Liver (tissue), 9 donors: Measurements from ENCODE around the gene RAP1GAP2. TPM values are rescaled to one million over a fixed set of nuclear protein-coding genes. Genes with fewer than 3 reads are reported as not detected.

Experiments
- DNase-seq: peaks from one replicate; pipeline ENCODE4 v3.0.0-alpha.2; 2017; ENCODE audit warnings: low spot score
- H3K27ac ChIP-seq, 2 donors: one replicate each; pipeline ENCODE4 v1.7.0; 2013; ENCODE audit warnings: inconsistent platforms in 2 of 2, low read length in 2 of 2, control low read depth in 1 of 2, low read depth in 1 of 2, mild to moderate bottlenecking in 1 of 2
- H3K27me3 ChIP-seq, 4 donors: one replicate each; pipeline versions ENCODE4 v1.6.1 to v1.7.0; 2013; ENCODE audit warnings: low read length in 3 of 4, inconsistent platforms in 1 of 4, mild to moderate bottlenecking in 1 of 4, moderate library complexity in 1 of 4; ENCODE audit not compliant: control insufficient read depth in 4 of 4, insufficient read depth in 4 of 4
- H3K36me3 ChIP-seq, 4 donors: one replicate each; pipeline versions ENCODE4 v1.6.1 to v1.7.0; 2013; ENCODE audit warnings: low read length in 3 of 4, mild to moderate bottlenecking in 3 of 4, low read depth in 1 of 4, moderate library complexity in 1 of 4; ENCODE audit not compliant: control insufficient read depth in 4 of 4, insufficient read depth in 3 of 4
- H3K4me1 ChIP-seq, 4 donors: one replicate each; pipeline versions ENCODE4 v1.6.1 to v1.7.0; 2013; ENCODE audit warnings: low read length in 3 of 4, mild to moderate bottlenecking in 3 of 4, moderate library complexity in 1 of 4; ENCODE audit not compliant: control insufficient read depth in 4 of 4, insufficient read depth in 4 of 4
- H3K4me3 ChIP-seq, 3 donors: one replicate each; pipeline versions ENCODE4 v1.6.1 to v1.7.0; 2013; ENCODE audit warnings: low read length in 3 of 3, control low read depth in 1 of 3, low read depth in 1 of 3, mild to moderate bottlenecking in 1 of 3
- H3K9ac ChIP-seq, 2 donors: one replicate each; pipeline ENCODE4 v1.7.0; 2013; ENCODE audit warnings: low read length in 2 of 2, mild to moderate bottlenecking in 2 of 2, moderate library complexity in 2 of 2, control low read depth in 1 of 2, low read depth in 1 of 2
- H3K9me3 ChIP-seq, 4 donors: one replicate each; pipeline versions ENCODE4 v1.6.1 to v1.7.0; 2013; ENCODE audit warnings: low read length in 3 of 4; ENCODE audit not compliant: control insufficient read depth in 4 of 4
- EGR1 ChIP-seq, 2 donors: IDR thresholded peaks; 2 replicates each; pipeline ENCODE4 v1.6.1; 2016 to 2018; ENCODE audit warnings: antibody characterized with exemption in 2 of 2, low read depth in 2 of 2
- FOXA1 ChIP-seq: IDR thresholded peaks from 2 replicates; pipeline ENCODE4 v1.6.1; 2016; ENCODE audit warnings: antibody characterized with exemption
- FOXA2 ChIP-seq: IDR thresholded peaks from 2 replicates; pipeline ENCODE4 v1.6.1; 2016; ENCODE audit warnings: antibody characterized with exemption
- GABPA ChIP-seq, 2 donors: IDR thresholded peaks in 1 of 2; conservative IDR thresholded peaks in 1 of 2; 2 replicates each; pipeline ENCODE4 v1.6.1; 2016; ENCODE audit warnings: antibody characterized with exemption in 2 of 2, mild to moderate bottlenecking in 1 of 2, moderate library complexity in 1 of 2
- HNF4A ChIP-seq, 2 donors: conservative IDR thresholded peaks; 2 replicates each; pipeline ENCODE4 v1.6.1; 2016; ENCODE audit warnings: antibody characterized with exemption in 2 of 2, mild to moderate bottlenecking in 2 of 2
- HNF4G ChIP-seq: IDR thresholded peaks from 2 replicates; pipeline ENCODE4 v1.6.1; 2016; ENCODE audit warnings: antibody characterized with exemption
- JUND ChIP-seq, 2 donors: IDR thresholded peaks; 2 replicates each; pipeline ENCODE4 v1.6.1; 2016; ENCODE audit warnings: antibody characterized with exemption in 2 of 2
- NR2F2 ChIP-seq: IDR thresholded peaks from 2 replicates; pipeline ENCODE4 v1.6.1; 2016; ENCODE audit warnings: antibody characterized with exemption
- RAD21 ChIP-seq, 2 donors: IDR thresholded peaks; 2 replicates each; pipeline ENCODE4 v1.6.1; 2016; ENCODE audit warnings: antibody characterized with exemption in 2 of 2, mild to moderate bottlenecking in 2 of 2
- RXRA ChIP-seq, 2 donors: IDR thresholded peaks; 2 replicates each; pipeline ENCODE4 v1.6.1; 2017 to 2018; ENCODE audit warnings: antibody characterized with exemption in 2 of 2, mild to moderate bottlenecking in 1 of 2
- SP1 ChIP-seq: IDR thresholded peaks from 2 replicates; pipeline ENCODE4 v1.6.1; 2018; ENCODE audit warnings: antibody characterized with exemption, mild to moderate bottlenecking
- TAF1 ChIP-seq: conservative IDR thresholded peaks from 2 replicates; pipeline ENCODE4 v1.6.1; 2016; ENCODE audit warnings: antibody characterized with exemption, mild to moderate bottlenecking
- YY1 ChIP-seq: IDR thresholded peaks from 2 replicates; pipeline ENCODE4 v1.6.1; 2016; ENCODE audit warnings: antibody characterized with exemption, mild to moderate bottlenecking
- WGBS: extraction: QIAGEN DNeasy Blood & Tissue Kit; methylation state at CpG from one replicate; pipeline ENCODE4 v1.1.7; 2013; 5-methylcytosine and 5-hydroxymethylcytosine counted together
- polyA plus RNA-seq, 2 donors: library from polyadenylated mRNA; stranded (reverse) in 1 of 2; unstranded in 1 of 2; fragments of 200-250 nt in 1 of 2; fragments of >200 nt in 1 of 2; fragmentation: Nextera tagmentation in 1 of 2; extraction: Ambion mirVana in 1 of 2; gene quantifications; one replicate each; pipeline versions ENCODE4 v1.2.1 to v1.2.3, GENCODE V29; 2013 to 2015
- total RNA-seq, 2 donors: library from RNA; depleted of rRNA; stranded (reverse); fragments of >200 nt; gene quantifications; one replicate each; pipeline ENCODE4 v1.2.3, GENCODE V29; 2014
- TF ChIP-seq, protein P1 (sequence below): IDR thresholded peaks from 2 replicates; pipeline ENCODE4 v1.6.1; 2016; ENCODE audit warnings: antibody characterized with exemption, mild to moderate bottlenecking
- TF ChIP-seq, protein P2 (sequence below): fragments of 150-350 bp; IDR thresholded peaks from 2 replicates; pipeline ENCODE4 v1.5.1; 2017; ENCODE audit warnings: improper control_type of control experiment, low read depth, low read length; ENCODE audit not compliant: missing input control
- TF ChIP-seq, protein P3 (sequence below): IDR thresholded peaks from 2 replicates; pipeline ENCODE4 v1.6.1; 2016; ENCODE audit warnings: antibody characterized with exemption
- TF ChIP-seq, protein P4 (sequence below): IDR thresholded peaks from 2 replicates; pipeline ENCODE4 v1.6.1; 2016; ENCODE audit warnings: antibody characterized with exemption
- TF ChIP-seq, protein P5 (sequence below): IDR thresholded peaks from 2 replicates; pipeline ENCODE4 v1.6.1; 2016; ENCODE audit warnings: antibody characterized with exemption
- donor health status: healthy.
- donor health status: healthy.
- donor health status: healthy.
- donor health status: healthy.
- donor health status: healthy.

Gene RAP1GAP2
- total and polyA plus RNA-seq, 4 donors: 0.56 to 1.7 (median 1.1) TPM

DNA sequence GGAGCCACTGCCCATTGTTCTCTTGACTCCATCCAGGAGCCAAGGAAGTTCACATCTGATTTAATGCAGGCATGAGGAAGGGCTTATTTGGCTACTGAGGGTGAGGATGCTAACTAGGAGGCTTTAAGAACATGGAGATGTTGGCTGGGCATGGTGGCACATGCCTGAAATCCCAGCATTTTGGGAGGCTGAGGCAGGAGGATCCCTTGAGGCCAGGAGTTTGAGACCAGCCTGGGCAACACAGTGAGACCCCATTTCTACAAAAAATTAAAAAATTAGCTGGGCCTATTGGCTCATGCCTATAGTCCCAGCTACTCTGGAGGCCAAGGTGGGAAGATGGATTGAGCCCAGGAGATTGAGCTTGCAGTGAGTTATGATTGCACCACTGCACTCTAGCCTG, 116.5 kb downstream of the RAP1GAP2 start:
- H3K27me3 ChIP-seq: no peaks in the 10 kb centered on the region

DNA sequence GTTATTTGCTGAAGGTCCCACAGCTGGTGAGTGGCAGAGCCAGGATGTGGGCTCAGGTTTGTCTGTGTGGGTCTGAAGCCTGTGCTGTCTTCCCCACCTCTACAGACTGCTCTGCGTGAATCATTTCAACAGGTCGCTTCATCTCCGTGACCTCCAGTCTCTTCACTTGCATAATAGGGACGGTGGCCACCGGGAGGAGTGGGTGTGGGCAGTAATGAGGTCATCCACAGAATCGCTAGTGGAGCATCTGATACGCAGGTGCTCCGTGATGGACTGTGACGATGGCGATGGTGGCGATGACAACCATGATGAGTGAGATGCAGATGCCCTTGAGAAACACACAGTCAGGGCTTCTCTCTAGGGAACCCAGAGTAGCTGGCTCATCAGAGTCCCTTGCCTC, 120.2 kb downstream of the RAP1GAP2 start:
- Histone ChIP-seq H3K9ac (no peak overlapping the region), H3K27me3 (no peaks in the 10 kb centered on the region), H3K4me3 (no peak overlapping the region), H3K4me1 (no peaks in the 10 kb centered on the region), H3K27ac (no peak overlapping the region), H3K9me3 (no peaks in the 10 kb centered on the region), H3K36me3 (no peaks in the 10 kb centered on the region)
- 95% methylated on average over 11 of the region's 11 CpGs for WGBS
- DNase-seq: no peak
- TF ChIP-seq FOXA1 (no peak), TAF1 (no peak), GABPA (IDR thresholded peaks at IDR 0.05 in 1 of 2, conservative IDR thresholded peaks at IDR 0.05 in 1 of 2) (no peak), FOXA2 (no peak)
- TF ChIP-seq, protein P1, sequence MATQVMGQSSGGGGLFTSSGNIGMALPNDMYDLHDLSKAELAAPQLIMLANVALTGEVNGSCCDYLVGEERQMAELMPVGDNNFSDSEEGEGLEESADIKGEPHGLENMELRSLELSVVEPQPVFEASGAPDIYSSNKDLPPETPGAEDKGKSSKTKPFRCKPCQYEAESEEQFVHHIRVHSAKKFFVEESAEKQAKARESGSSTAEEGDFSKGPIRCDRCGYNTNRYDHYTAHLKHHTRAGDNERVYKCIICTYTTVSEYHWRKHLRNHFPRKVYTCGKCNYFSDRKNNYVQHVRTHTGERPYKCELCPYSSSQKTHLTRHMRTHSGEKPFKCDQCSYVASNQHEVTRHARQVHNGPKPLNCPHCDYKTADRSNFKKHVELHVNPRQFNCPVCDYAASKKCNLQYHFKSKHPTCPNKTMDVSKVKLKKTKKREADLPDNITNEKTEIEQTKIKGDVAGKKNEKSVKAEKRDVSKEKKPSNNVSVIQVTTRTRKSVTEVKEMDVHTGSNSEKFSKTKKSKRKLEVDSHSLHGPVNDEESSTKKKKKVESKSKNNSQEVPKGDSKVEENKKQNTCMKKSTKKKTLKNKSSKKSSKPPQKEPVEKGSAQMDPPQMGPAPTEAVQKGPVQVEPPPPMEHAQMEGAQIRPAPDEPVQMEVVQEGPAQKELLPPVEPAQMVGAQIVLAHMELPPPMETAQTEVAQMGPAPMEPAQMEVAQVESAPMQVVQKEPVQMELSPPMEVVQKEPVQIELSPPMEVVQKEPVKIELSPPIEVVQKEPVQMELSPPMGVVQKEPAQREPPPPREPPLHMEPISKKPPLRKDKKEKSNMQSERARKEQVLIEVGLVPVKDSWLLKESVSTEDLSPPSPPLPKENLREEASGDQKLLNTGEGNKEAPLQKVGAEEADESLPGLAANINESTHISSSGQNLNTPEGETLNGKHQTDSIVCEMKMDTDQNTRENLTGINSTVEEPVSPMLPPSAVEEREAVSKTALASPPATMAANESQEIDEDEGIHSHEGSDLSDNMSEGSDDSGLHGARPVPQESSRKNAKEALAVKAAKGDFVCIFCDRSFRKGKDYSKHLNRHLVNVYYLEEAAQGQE: no peak
- TF ChIP-seq, protein P2, sequence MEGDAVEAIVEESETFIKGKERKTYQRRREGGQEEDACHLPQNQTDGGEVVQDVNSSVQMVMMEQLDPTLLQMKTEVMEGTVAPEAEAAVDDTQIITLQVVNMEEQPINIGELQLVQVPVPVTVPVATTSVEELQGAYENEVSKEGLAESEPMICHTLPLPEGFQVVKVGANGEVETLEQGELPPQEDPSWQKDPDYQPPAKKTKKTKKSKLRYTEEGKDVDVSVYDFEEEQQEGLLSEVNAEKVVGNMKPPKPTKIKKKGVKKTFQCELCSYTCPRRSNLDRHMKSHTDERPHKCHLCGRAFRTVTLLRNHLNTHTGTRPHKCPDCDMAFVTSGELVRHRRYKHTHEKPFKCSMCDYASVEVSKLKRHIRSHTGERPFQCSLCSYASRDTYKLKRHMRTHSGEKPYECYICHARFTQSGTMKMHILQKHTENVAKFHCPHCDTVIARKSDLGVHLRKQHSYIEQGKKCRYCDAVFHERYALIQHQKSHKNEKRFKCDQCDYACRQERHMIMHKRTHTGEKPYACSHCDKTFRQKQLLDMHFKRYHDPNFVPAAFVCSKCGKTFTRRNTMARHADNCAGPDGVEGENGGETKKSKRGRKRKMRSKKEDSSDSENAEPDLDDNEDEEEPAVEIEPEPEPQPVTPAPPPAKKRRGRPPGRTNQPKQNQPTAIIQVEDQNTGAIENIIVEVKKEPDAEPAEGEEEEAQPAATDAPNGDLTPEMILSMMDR: no peak

More for the DNA sequence above, 116.5 kb downstream of the RAP1GAP2 start:
- H3K36me3 ChIP-seq: no peaks in the 10 kb centered on the region
- DNase-seq: no peak
- TF ChIP-seq, protein P2: no peak
- TF ChIP-seq FOXA2 (no peak), FOXA1 (no peak), TAF1 (no peak), JUND (IDR thresholded peaks at IDR 0.05) (no peak), HNF4G (no peak), SP1 (no peak), YY1 (no peak), RAD21 (IDR thresholded peaks at IDR 0.05) (no peak), NR2F2 (no peak), EGR1 (IDR thresholded peaks at IDR 0.05; ENCODE audit: low read depth in 2 of 2) (no peak), RXRA (IDR thresholded peaks at IDR 0.05) (no peak), HNF4A (conservative IDR thresholded peaks at IDR 0.05) (no peak), GABPA (IDR thresholded peaks at IDR 0.05 in 1 of 2, conservative IDR thresholded peaks at IDR 0.05 in 1 of 2) (no peak)
- TF ChIP-seq, protein P3, sequence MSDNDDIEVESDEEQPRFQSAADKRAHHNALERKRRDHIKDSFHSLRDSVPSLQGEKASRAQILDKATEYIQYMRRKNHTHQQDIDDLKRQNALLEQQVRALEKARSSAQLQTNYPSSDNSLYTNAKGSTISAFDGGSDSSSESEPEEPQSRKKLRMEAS: no peak
- TF ChIP-seq, protein P4, sequence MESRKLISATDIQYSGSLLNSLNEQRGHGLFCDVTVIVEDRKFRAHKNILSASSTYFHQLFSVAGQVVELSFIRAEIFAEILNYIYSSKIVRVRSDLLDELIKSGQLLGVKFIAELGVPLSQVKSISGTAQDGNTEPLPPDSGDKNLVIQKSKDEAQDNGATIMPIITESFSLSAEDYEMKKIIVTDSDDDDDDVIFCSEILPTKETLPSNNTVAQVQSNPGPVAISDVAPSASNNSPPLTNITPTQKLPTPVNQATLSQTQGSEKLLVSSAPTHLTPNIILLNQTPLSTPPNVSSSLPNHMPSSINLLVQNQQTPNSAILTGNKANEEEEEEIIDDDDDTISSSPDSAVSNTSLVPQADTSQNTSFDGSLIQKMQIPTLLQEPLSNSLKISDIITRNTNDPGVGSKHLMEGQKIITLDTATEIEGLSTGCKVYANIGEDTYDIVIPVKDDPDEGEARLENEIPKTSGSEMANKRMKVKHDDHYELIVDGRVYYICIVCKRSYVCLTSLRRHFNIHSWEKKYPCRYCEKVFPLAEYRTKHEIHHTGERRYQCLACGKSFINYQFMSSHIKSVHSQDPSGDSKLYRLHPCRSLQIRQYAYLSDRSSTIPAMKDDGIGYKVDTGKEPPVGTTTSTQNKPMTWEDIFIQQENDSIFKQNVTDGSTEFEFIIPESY: no peak
- TF ChIP-seq, protein P5, sequence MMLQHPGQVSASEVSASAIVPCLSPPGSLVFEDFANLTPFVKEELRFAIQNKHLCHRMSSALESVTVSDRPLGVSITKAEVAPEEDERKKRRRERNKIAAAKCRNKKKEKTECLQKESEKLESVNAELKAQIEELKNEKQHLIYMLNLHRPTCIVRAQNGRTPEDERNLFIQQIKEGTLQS: no peak
- TF ChIP-seq, protein P1: no peak
- H3K9ac ChIP-seq: no peak overlapping the region
- H3K4me3 ChIP-seq: no peak overlapping the region
- H3K4me1 ChIP-seq: no peaks in the 10 kb centered on the region
- no peaks in the 10 kb centered on the region for H3K9me3 ChIP-seq
- no peak overlapping the region for H3K27ac ChIP-seq
